Hematopoietic multipotent progenitor cell treated with erythropoietin and hydrocortisone succinate and interleukin-3 and kit ligand, for 17 days (in vitro differentiated cells): ENCODE results near the gene PAX3.

Source experiments
- DNase-seq: peaks from one replicate; pipeline ENCODE4 v3.0.0-alpha.2; 2015; ENCODE audit warnings: low spot score

PAX3 gene

DNA sequence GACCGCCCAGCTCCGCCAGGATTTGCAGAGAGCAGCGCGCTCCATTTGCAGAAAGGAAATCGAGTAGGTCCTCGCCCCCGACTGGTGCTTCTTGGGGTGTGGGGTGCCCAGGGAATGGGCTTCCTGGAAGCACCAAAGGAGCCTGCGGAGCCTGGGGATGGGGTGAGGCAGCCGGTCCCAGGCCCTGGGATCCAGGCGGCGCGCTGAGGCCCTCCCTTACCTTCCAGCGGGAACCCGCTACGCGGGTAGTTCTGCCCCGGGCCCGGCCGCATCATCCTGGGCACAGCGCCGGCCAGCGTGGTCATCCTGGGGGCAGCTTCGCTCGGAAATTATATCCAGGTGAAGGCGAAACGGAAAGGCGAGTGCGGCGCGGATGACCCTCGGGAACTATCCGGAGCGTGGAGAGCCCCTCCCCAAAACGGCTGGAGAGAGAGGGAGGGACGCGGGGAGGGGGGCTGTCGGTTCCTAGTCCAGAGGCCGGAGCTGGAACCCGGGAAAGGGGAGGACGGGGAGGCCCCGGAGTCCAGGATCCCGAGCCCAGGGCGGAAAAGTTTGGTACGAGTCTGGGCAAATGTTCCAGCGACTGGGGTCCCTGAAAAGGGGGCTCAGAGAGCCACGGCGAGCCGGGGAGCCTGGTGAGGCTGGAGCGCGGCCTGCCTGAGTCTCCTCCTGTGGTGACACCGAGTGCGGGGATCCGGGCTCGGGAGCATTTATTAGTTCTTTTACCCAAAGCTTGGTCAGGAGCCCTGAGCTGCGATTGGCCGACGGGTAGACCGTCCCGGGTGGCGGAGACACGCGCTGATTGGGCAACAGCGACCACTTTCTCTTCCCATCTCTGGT, at the start of gene PAX3:
Gene PAX3 (minus strand): TSS at position 688 of the 840 bp plus-strand sequence. CDS start 383 bp downstream, at position 305.
- no peak for DNase-seq

GRCh38 chr2:222341331-222341730, 42.5 kb upstream of the PAX3 start:
- DNase-seq: no peak

GRCh38 chr2:222338374-222338773, 39.6 kb upstream of the PAX3 start:
- no peak for DNase-seq

- DNase-seq: no peak
Observed at GRCh38 chr2:222336931-222337330, 38.1 kb upstream of the PAX3 start.

GRCh38 chr2:222336442-222336841, 37.6 kb upstream of the PAX3 start:
- DNase-seq: no peak

- no peak for DNase-seq
Observed at GRCh38 chr2:222334914-222335313, 36.1 kb upstream of the PAX3 start.

DNA sequence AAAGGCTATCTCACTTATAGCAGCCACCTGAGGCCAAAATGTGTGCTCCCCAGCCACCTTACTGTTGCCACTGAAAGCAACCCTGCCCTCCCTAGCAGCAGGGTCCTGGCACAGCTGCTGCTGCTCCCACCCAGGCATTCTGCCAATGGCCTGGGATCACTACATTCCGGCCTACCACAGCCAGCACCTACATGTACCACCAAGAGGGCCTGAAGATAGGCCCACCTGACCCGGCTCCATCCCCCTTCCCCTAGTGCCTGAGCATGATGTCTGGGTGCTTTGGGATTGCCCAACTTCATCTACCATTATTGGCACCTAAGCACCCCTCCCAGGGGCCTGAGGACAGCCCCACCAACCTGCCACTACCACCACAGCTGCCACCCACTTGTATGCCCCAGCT, 34.6 kb upstream of the PAX3 start:
- DNase-seq: no peak

DNA sequence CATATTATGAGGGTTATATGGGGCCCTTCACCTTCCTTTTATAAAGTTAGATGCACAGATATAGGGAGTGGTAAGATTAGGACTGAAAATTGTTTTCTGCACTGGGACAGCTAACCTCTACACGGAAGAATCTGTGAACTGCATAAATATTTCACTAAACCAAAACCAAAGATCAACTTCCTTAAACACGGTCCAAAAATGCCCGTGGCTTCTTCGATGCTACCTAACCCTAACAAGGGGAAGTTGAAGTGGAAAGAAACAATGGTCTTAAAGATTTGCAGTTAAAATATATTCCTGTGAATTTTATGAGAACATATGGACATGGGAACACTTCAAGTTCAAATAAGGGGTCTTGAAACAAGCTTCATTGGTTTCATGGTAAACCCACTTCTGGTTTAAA, 33.3 kb upstream of the PAX3 start:
- DNase-seq: no peak

- no peak for DNase-seq
Observed at GRCh38 chr2:222330910-222331309, 32.1 kb upstream of the PAX3 start.

DNA sequence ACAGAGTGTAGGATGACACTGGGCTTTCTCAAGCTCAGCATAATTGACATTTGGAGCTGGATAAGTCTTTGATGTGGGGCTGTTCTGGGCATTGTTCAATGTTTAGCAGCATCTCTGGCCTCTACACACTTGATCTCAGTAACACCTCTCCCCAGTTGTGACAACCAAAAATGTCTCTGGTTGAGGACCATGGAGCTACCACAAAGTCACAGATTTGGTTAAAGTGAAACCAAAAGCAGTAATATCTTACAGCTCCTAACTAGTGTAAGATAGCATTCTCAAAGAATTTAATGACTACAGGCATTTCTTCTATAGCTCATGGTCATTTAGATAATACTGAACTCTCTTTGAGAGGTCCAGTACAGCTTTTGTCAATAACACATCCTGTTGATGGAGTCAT, 23.4 kb upstream of the PAX3 start:
- DNase-seq: no peak

DNA sequence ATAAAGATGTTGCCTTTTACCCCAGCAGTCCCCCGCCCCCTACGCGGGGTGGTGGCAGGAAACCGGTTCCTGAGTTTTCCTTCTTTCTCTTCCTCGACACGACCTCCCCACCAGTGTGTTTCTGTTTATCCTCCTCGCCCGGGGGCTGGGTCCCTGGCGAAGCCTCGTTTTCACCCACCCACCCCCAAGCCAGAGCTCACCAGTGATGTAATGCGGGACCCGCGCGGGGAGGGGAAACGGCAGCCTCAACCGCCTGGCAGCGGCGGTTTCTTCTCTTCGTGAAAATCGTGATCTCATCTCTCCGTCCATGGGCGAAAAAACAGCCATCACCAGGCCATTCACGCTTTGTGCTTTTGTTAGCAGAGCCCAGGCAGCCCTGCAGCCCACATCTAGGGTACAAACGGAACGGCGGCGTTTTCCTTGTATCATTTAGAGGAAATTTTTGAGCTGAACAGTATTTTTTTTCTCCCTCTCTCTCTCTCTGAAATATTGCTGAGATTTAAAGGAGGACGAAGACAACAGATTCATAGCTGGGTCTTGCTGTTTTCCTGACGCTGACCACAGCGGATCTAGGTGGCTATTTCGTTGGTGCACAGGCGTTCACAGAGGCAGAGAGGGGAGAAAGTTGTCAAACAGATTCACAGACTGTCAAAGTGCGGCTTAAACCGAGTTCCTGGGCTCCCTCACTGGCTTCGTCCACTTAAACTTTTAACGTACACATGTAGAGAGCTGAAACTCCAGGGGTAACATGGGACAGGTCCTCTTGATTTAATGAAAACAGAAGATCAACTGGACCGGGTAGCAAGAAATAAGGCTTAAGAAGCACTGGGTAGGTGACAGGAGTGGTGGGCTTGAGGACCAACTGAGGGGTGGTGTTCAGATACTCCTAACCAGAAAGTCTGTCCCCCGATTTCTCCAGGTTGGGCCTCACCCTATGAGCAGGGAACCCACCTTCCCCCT, 21.9 kb upstream of the PAX3 start:
- no peak for DNase-seq

- no peak for DNase-seq
Observed at GRCh38 chr2:222319586-222320435, 21.0 kb upstream of the PAX3 start.

GRCh38 chr2:222318712-222319585, 20.2 kb upstream of the PAX3 start:
- no peak for DNase-seq

- DNase-seq: no peak
Observed at GRCh38 chr2:222318026-222318711, 19.4 kb upstream of the PAX3 start.

- no peak for DNase-seq
Observed at GRCh38 chr2:222315443-222316121, 16.8 kb upstream of the PAX3 start.

GRCh38 chr2:222313816-222314215, 15.0 kb upstream of the PAX3 start:
- DNase-seq: no peak

DNA sequence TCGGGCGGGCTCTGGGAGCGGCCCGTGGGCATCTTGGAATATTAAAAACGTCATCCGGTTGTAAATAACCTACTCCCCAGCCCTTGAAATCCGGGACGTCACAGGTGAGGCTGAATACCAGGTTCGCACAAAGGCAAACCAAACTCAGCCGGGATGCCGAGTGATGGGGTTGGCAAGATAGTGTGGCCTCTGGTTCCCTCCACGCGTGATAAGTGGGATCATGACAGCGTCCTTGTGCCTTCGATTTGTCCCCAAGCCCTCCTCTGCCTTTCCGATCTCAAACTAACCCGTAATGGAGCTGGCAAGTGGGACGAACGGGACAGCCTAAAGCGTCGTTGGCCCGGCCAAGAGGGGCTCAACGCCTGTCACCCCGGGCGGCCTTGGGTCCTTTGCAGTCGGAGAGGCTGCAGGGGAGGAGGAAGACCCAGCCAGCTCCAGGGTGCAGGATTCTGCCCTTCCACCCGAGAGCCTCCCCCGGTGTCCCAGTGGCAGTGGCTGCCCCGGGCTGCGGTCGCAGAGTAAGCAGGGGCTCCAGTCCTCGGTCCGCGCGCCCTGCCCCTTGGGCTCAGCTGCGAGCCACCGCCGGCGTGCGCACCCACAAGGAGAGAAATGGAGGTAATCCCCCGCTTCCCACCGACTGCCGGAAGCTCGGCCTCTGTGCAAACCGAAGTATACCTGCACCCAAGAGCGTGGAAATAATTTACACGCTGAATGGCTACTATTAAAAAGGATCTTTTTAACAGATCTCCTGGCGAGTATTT, 13.4 kb upstream of the PAX3 start:
- no peak for DNase-seq

DNA sequence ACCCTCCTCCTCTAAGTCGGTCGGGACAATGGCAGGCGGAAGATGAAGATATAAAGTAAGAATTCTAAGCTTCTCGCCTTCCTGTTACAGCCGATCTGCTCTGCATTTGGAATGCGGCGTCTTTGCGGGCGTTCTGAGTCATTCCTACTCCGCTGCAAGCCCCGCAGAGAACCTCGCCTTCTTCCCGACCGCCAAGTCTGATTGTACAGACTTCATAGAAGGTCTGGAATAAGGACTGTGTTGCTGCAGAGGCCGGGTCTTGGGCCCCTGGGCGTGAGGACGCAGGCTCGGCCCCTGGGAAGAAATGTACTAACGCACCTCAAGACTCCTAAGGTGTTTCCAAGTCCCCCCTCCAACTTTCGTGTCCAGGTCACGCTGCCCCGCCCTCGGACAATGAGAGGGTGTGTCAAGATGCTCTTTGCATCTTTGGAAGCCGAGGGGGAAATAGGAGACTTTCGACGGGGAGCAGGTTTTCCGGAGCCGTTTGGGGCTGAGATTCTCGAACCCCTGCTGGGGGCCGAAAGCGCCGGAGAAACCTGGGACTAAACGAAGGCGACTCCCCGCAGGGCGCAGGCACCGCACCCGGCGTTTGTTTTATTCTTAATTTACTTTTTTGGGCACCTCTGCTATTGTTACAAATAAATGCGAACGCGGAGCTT, 12.7 kb upstream of the PAX3 start:
- no peak for DNase-seq
